ENCODE results near the gene DDC. TPM values are rescaled to one million over a fixed set of nuclear protein-coding genes. Genes with fewer than 3 reads are reported as not detected.

The DDC gene
- total RNA-seq, 1 experiment from 2014 or later: not detected

GRCh38 chr7:50426280-50427045, 138.7 kb downstream of the DDC start:
- no peaks in the 10 kb centered on the region for H3K36me3 ChIP-seq (ENCODE audit: control insufficient read depth in 1 of 2, insufficient read depth in 2 of 2, low read length in 2 of 2)
- no peak overlapping the region for H3K9ac ChIP-seq (ENCODE audit: low read length)
- H3K4me2 ChIP-seq (ENCODE audit: low read length): no peak overlapping the region
- no peaks in the 10 kb centered on the region for H3K27me3 ChIP-seq (ENCODE audit: insufficient read depth, low read length)
- DNase-seq (ENCODE audit: low read depth, low spot score) (no peak), ATAC-seq (no peak)
- no TSS peak for BruUV-seq (replicated peaks)
- H3K9me3 ChIP-seq (ENCODE audit: control insufficient read depth in 1 of 2, insufficient read depth in 1 of 2, low read depth in 1 of 2, low read length in 2 of 2): no peaks in the 10 kb centered on the region
- RAD21 ChIA-PET (ENCODE audit: low non-redundant PET in 1 of 2, low total read pairs in 2 of 2, uncharacterized antibody in 2 of 2, unreplicated experiment in 2 of 2): interaction anchor here in 1 of 2 experiments (1.9 kb wide), 1 partner anchor 8 kb away, joined by 4 read pairs; no protein-coding TSS in a partner anchor
- no peak overlapping the region for H3K27ac ChIP-seq (ENCODE audit: low read depth, low read length)
- H3K4me3 ChIP-seq (replicated peaks in 1 of 2; ENCODE audit: low read depth in 1 of 2, low read length in 2 of 2): no peak overlapping the region
- no peaks in the 10 kb centered on the region for H3K79me2 ChIP-seq (ENCODE audit: insufficient read depth, low read length)
- POLR2A ChIA-PET: no interaction called here
- TF ChIP-seq EZH2phosphoT487 (IDR thresholded peaks at IDR 0.05; ENCODE audit: borderline replicate concordance) (no peak), SP1 (IDR thresholded peaks at IDR 0.05; ENCODE audit: low read depth) (no peak), ZNF274 (IDR thresholded peaks at IDR 0.05; ENCODE audit: low read depth, low read length) (no peak), CTCF (IDR thresholded peaks at IDR 0.05 in 2 of 3, conservative IDR thresholded peaks at IDR 0.05 in 1 of 3; ENCODE audit: borderline replicate concordance in 1 of 3, insufficient read depth in 1 of 3, low read depth in 2 of 3, low read length in 2 of 3) (no peak), POLR2AphosphoS5 (IDR thresholded peaks at IDR 0.05; ENCODE audit: low read depth, low read length) (no peak), EGR1 (IDR thresholded peaks at IDR 0.05; ENCODE audit: low read depth) (no peak), CEBPB (IDR thresholded peaks at IDR 0.05; ENCODE audit: low read depth) (no peak), SRF (IDR thresholded peaks at IDR 0.05; ENCODE audit: low read depth) (no peak), CBX3 (IDR thresholded peaks at IDR 0.05; ENCODE audit: low read depth) (no peak), RAD21 (IDR thresholded peaks at IDR 0.05; ENCODE audit: low read depth) (no peak)
- no peaks in the 10 kb centered on the region for H3K9me2 ChIP-seq (ENCODE audit: insufficient read depth)
- intact Hi-C loops (cut with micrococcal nuclease): no loop called here
- H4K20me1 ChIP-seq (ENCODE audit: insufficient read depth): no peaks in the 10 kb centered on the region
- CTCF ChIA-PET: interaction anchor here (1.4 kb wide), 1 partner anchor 8 kb away, joined by 5 read pairs; no protein-coding TSS in a partner anchor
- no peaks in the 10 kb centered on the region for H3K4me1 ChIP-seq (ENCODE audit: control insufficient read depth in 1 of 2, insufficient read depth in 2 of 2, low read length in 2 of 2)
- H2AFZ ChIP-seq (ENCODE audit: low read depth, low read length, poor library complexity, severe bottlenecking): no peak overlapping the region

Data from HCT116 (cell line).